Liver (tissue), 9 donors: ENCODE data around the gene GP1BB. TPM values are rescaled to one million over a fixed set of nuclear protein-coding genes. Genes with fewer than 3 reads are reported as not detected.

Source experiments
- DNase-seq: peaks from one replicate; pipeline ENCODE4 v3.0.0-alpha.2; 2017; ENCODE audit warnings: low spot score
- H3K27ac ChIP-seq, 2 donors: one replicate each; pipeline ENCODE4 v1.7.0; 2013; ENCODE audit warnings: inconsistent platforms in 2 of 2, low read length in 2 of 2, control low read depth in 1 of 2, low read depth in 1 of 2, mild to moderate bottlenecking in 1 of 2
- H3K27me3 ChIP-seq, 4 donors: one replicate each; pipeline versions ENCODE4 v1.6.1 to v1.7.0; 2013; ENCODE audit warnings: low read length in 3 of 4, inconsistent platforms in 1 of 4, mild to moderate bottlenecking in 1 of 4, moderate library complexity in 1 of 4; ENCODE audit not compliant: control insufficient read depth in 4 of 4, insufficient read depth in 4 of 4
- H3K36me3 ChIP-seq, 4 donors: one replicate each; pipeline versions ENCODE4 v1.6.1 to v1.7.0; 2013; ENCODE audit warnings: low read length in 3 of 4, mild to moderate bottlenecking in 3 of 4, low read depth in 1 of 4, moderate library complexity in 1 of 4; ENCODE audit not compliant: control insufficient read depth in 4 of 4, insufficient read depth in 3 of 4
- H3K4me1 ChIP-seq, 4 donors: one replicate each; pipeline versions ENCODE4 v1.6.1 to v1.7.0; 2013; ENCODE audit warnings: low read length in 3 of 4, mild to moderate bottlenecking in 3 of 4, moderate library complexity in 1 of 4; ENCODE audit not compliant: control insufficient read depth in 4 of 4, insufficient read depth in 4 of 4
- H3K4me3 ChIP-seq, 3 donors: one replicate each; pipeline versions ENCODE4 v1.6.1 to v1.7.0; 2013; ENCODE audit warnings: low read length in 3 of 3, control low read depth in 1 of 3, low read depth in 1 of 3, mild to moderate bottlenecking in 1 of 3
- H3K9ac ChIP-seq, 2 donors: one replicate each; pipeline ENCODE4 v1.7.0; 2013; ENCODE audit warnings: low read length in 2 of 2, mild to moderate bottlenecking in 2 of 2, moderate library complexity in 2 of 2, control low read depth in 1 of 2, low read depth in 1 of 2
- H3K9me3 ChIP-seq, 4 donors: one replicate each; pipeline versions ENCODE4 v1.6.1 to v1.7.0; 2013; ENCODE audit warnings: low read length in 3 of 4; ENCODE audit not compliant: control insufficient read depth in 4 of 4
- ATF3 ChIP-seq: IDR thresholded peaks from 2 replicates; pipeline ENCODE4 v1.6.1; 2016; ENCODE audit warnings: antibody characterized with exemption
- CTCF ChIP-seq: fragments of 150-350 bp; IDR thresholded peaks from 2 replicates; pipeline ENCODE4 v1.5.1; 2017; ENCODE audit warnings: improper control_type of control experiment, low read depth, low read length; ENCODE audit not compliant: missing input control
- EGR1 ChIP-seq, 2 donors: IDR thresholded peaks; 2 replicates each; pipeline ENCODE4 v1.6.1; 2016 to 2018; ENCODE audit warnings: antibody characterized with exemption in 2 of 2, low read depth in 2 of 2
- FOXA1 ChIP-seq: IDR thresholded peaks from 2 replicates; pipeline ENCODE4 v1.6.1; 2016; ENCODE audit warnings: antibody characterized with exemption
- FOXA2 ChIP-seq: IDR thresholded peaks from 2 replicates; pipeline ENCODE4 v1.6.1; 2016; ENCODE audit warnings: antibody characterized with exemption
- GABPA ChIP-seq, 2 donors: IDR thresholded peaks in 1 of 2; conservative IDR thresholded peaks in 1 of 2; 2 replicates each; pipeline ENCODE4 v1.6.1; 2016; ENCODE audit warnings: antibody characterized with exemption in 2 of 2, mild to moderate bottlenecking in 1 of 2, moderate library complexity in 1 of 2
- HNF4A ChIP-seq, 2 donors: conservative IDR thresholded peaks; 2 replicates each; pipeline ENCODE4 v1.6.1; 2016; ENCODE audit warnings: antibody characterized with exemption in 2 of 2, mild to moderate bottlenecking in 2 of 2
- HNF4G ChIP-seq: IDR thresholded peaks from 2 replicates; pipeline ENCODE4 v1.6.1; 2016; ENCODE audit warnings: antibody characterized with exemption
- JUND ChIP-seq, 2 donors: IDR thresholded peaks; 2 replicates each; pipeline ENCODE4 v1.6.1; 2016; ENCODE audit warnings: antibody characterized with exemption in 2 of 2
- MAX ChIP-seq: IDR thresholded peaks from 2 replicates; pipeline ENCODE4 v1.6.1; 2016; ENCODE audit warnings: antibody characterized with exemption
- RAD21 ChIP-seq, 2 donors: IDR thresholded peaks; 2 replicates each; pipeline ENCODE4 v1.6.1; 2016; ENCODE audit warnings: antibody characterized with exemption in 2 of 2, mild to moderate bottlenecking in 2 of 2
- REST ChIP-seq: IDR thresholded peaks from 2 replicates; pipeline ENCODE4 v1.6.1; 2016; ENCODE audit warnings: antibody characterized with exemption, mild to moderate bottlenecking
- RXRA ChIP-seq, 2 donors: IDR thresholded peaks; 2 replicates each; pipeline ENCODE4 v1.6.1; 2017 to 2018; ENCODE audit warnings: antibody characterized with exemption in 2 of 2, mild to moderate bottlenecking in 1 of 2
- SP1 ChIP-seq: IDR thresholded peaks from 2 replicates; pipeline ENCODE4 v1.6.1; 2018; ENCODE audit warnings: antibody characterized with exemption, mild to moderate bottlenecking
- YY1 ChIP-seq: IDR thresholded peaks from 2 replicates; pipeline ENCODE4 v1.6.1; 2016; ENCODE audit warnings: antibody characterized with exemption, mild to moderate bottlenecking
- WGBS: extraction: QIAGEN DNeasy Blood & Tissue Kit; methylation state at CpG from one replicate; pipeline ENCODE4 v1.1.7; 2013; 5-methylcytosine and 5-hydroxymethylcytosine counted together
- polyA plus RNA-seq, 2 donors: library from polyadenylated mRNA; stranded (reverse) in 1 of 2; unstranded in 1 of 2; fragments of 200-250 nt in 1 of 2; fragments of >200 nt in 1 of 2; fragmentation: Nextera tagmentation in 1 of 2; extraction: Ambion mirVana in 1 of 2; gene quantifications; one replicate each; pipeline versions ENCODE4 v1.2.1 to v1.2.3, GENCODE V29; 2013 to 2015
- total RNA-seq, 2 donors: library from RNA; depleted of rRNA; stranded (reverse); fragments of >200 nt; gene quantifications; one replicate each; pipeline ENCODE4 v1.2.3, GENCODE V29; 2014
- TF ChIP-seq, protein P1 (sequence below): IDR thresholded peaks from 2 replicates; pipeline ENCODE4 v1.6.1; 2016; ENCODE audit warnings: antibody characterized with exemption
- donor health status: healthy.
- donor health status: healthy.
- donor health status: healthy.
- donor health status: healthy.
- donor health status: healthy.

GP1BB gene
- total and polyA plus RNA-seq, 4 donors, result 0.38 to 5.7 (median 0.51) TPM; not detected in 1

GRCh38 chr22:19734163-19734562 is 10.8 kb downstream of the GP1BB start:
- no peak for TF ChIP-seq RXRA (IDR thresholded peaks at IDR 0.05)
- TF ChIP-seq EGR1 (IDR thresholded peaks at IDR 0.05; ENCODE audit: low read depth in 2 of 2), result no peak
- no peak for TF ChIP-seq ATF3
- no peak for TF ChIP-seq REST
- no peak for TF ChIP-seq FOXA1
- no peak for TF ChIP-seq FOXA2
- no peak for TF ChIP-seq YY1
- TF ChIP-seq SP1, result no peak
- TF ChIP-seq RAD21 (IDR thresholded peaks at IDR 0.05), result no peak
- H3K36me3 ChIP-seq, result no peaks in the 10 kb centered on the region
- no peak overlapping the region for H3K9ac ChIP-seq
- no peaks in the 10 kb centered on the region for H3K9me3 ChIP-seq
- 94% methylated on average over 7 of the region's 7 CpGs for WGBS
- no peaks in the 10 kb centered on the region for H3K27me3 ChIP-seq
- no peak overlapping the region for H3K27ac ChIP-seq
- peaks cover 0 to 9% (median 3%) of the 10 kb centered on the region in 4 donors for H3K4me1 ChIP-seq
- DNase-seq, result no peak
- H3K4me3 ChIP-seq, result no peak overlapping the region

DNA sequence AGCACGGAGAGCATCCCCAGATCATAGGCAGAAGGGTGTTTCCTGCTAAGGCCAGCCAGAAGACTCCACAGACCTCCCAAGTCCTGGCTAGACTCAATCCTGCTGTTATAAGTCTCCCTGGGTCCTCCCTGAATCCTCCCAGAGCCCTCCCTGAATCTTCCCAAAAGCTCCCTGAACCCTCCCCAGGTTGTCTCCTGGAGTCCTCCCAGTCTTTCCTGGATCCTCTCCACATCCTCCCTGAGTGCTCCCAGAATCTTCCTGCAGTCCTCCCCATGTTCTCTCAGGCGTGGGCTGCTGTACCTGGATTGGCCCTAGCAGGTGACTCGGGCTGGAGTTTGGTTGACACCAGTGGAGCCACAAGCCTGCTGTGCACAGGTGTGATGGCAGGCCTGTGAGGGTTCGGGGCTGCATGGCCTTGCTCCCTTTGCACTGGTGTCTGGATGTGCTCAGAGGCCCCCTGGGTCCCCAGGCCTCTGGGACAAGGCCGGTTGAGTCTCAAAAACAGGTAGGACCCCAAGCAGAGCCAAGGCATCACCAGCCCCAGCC is 11.6 kb downstream of the GP1BB start:
- Histone ChIP-seq H3K4me1 (peaks cover 0 to 9% (median 3%) of the 10 kb centered on the region in 4 donors), H3K4me3 (no peak overlapping the region), H3K9me3 (no peaks in the 10 kb centered on the region), H3K9ac (no peak overlapping the region), H3K27ac (no peak overlapping the region), H3K27me3 (no peaks in the 10 kb centered on the region), H3K36me3 (no peaks in the 10 kb centered on the region)
- WGBS, result 91% methylated on average over 5 of the region's 5 CpGs
- TF ChIP-seq FOXA1 (no peak), MAX (no peak), CTCF (no peak), HNF4G (no peak), FOXA2 (no peak), GABPA (IDR thresholded peaks at IDR 0.05 in 1 of 2, conservative IDR thresholded peaks at IDR 0.05 in 1 of 2) (no peak), JUND (IDR thresholded peaks at IDR 0.05) (no peak), HNF4A (conservative IDR thresholded peaks at IDR 0.05) (no peak)
- TF ChIP-seq, protein P1, sequence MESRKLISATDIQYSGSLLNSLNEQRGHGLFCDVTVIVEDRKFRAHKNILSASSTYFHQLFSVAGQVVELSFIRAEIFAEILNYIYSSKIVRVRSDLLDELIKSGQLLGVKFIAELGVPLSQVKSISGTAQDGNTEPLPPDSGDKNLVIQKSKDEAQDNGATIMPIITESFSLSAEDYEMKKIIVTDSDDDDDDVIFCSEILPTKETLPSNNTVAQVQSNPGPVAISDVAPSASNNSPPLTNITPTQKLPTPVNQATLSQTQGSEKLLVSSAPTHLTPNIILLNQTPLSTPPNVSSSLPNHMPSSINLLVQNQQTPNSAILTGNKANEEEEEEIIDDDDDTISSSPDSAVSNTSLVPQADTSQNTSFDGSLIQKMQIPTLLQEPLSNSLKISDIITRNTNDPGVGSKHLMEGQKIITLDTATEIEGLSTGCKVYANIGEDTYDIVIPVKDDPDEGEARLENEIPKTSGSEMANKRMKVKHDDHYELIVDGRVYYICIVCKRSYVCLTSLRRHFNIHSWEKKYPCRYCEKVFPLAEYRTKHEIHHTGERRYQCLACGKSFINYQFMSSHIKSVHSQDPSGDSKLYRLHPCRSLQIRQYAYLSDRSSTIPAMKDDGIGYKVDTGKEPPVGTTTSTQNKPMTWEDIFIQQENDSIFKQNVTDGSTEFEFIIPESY, result no peak
- no peak for DNase-seq
